Skeletal muscle cell (primary cell): ENCODE results near the gene SBNO2.
"Not testable (repeated sequence)": the region's sequence is repeated elsewhere in the genome, so short reads cannot be mapped to it uniquely, and the experiment has no call there.

Experiments
- DNase-seq: peaks from one replicate; pipeline ENCODE4 v3.0.0-alpha.2; 2010; ENCODE audit warnings: low read depth
- H3K4me3 ChIP-seq: 2 replicates; pipeline ENCODE4 v1.5.1; 2011; ENCODE audit warnings: low read depth, mild to moderate bottlenecking, control low read depth, low read length, moderate library complexity

The SBNO2 gene

DNA sequence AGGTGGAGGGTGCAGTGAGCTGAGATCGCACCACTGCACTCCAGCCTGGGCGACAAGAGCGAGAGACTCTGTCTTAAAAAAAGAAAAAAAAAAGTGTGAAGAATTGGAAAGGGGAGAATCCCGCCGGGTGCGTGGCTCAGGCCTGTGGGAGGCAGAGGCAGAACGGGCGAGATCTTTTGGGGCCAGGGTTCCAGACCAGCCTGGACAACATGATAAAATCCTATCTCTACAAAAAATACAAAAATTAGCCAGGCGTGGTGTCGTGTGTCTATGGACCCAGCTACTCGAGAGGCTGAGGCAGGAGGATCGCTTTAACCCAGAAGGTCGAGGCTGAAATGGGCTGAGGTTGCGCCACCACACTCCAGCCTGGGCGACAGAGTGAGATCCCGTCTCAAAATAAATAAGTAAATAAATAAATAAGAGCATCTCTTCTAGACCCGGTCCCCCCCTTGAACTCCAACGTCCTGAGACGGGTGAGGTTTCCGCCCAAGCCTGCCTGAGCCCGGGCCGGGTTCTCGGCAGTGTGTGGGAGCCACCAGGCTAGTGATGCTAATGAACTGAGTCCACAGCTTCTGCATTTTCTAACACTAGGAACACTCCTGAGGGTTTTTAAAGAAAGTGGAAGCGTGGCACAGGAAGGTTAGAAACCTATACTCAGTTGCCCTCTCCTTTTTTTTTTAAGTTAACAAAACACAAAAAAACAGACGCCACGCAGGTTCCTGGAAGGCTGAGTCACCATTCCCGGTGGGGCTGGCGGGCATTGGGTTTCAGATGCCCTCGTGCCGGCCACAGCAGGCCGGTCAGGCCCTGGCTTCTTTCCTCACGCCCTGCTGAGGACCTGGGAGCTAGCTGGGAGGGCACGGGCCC, 48.2 kb downstream of the SBNO2 start:
- DNase-seq = no peak
- H3K4me3 ChIP-seq = no peak overlapping the region

GRCh38 chr19:1123885-1124677, 50.0 kb downstream of the SBNO2 start:
- no peak for DNase-seq
- H3K4me3 ChIP-seq = no peak overlapping the region

DNA sequence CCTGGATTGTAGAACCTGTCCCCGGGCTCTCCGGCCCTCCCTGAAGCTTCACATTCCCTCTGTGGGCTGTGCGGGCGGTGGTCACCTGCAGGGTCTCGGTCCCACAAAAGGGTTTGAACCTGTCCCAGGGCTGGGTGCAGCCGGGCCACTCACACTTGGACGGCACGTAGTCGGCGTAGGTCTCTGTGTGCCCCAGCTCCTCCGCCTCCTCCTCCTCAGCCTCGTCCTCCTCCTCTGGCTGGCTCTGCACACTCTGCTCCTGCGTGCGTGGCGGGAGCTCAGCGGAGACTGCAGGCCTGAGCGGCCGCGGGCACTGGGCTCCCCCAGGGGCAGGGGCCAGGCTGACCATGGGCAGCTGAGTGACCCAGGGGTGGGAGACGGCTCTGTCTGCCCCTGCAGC, 50.7 kb downstream of the SBNO2 start:
- H3K4me3 ChIP-seq = no peak overlapping the region
- DNase-seq = no peak

- no peak for DNase-seq
Observed at GRCh38 chr19:1122972-1123363, 51.1 kb downstream of the SBNO2 start.

GRCh38 chr19:1122021-1122971, 51.8 kb downstream of the SBNO2 start:
- no peak for DNase-seq
- H3K4me3 ChIP-seq = no peak overlapping the region

More at GRCh38 chr19:1122972-1123363, 51.1 kb downstream of the SBNO2 start:
- no peak overlapping the region for H3K4me3 ChIP-seq

GRCh38 chr19:1121395-1121794, 52.7 kb downstream of the SBNO2 start:
- DNase-seq = no peak
- no peak overlapping the region for H3K4me3 ChIP-seq

DNA sequence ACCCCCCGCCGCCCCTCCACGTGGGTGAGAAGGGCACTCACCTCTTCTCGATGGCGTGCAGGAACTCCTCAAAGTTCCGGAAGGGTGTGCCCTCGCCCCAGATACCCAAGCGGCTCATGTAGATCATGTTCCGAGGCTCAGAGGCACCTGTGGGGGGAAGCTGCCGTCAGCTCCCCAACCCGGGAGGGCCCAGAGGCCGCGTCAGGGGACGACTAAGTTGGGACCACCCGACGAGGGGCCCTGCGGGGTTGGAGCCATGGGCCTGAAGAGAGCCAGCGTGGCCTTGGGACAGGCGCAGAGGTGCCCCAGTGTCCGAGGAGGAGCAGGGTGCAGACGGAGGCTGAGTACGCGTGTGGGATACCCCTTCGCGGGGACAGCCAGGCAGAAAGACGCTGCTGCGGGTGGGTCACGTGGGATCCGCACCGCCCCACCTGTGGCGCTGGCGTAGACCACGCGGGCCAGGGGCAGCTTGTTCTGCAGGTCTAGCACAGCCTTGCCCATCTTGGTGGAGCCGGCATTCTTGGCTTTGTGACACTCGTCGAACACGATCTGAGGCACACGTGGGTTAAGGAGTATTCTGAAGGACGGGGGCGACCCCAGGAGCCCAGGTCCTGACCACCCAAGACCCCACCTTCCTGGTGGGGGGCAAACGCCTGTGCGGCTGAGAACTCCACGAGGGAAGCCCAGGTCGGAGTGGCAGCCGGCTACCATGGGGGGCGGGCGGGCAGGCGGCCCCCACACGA, 54.4 kb downstream of the SBNO2 start:
- no peak for DNase-seq
- no peak overlapping the region for H3K4me3 ChIP-seq

- H3K4me3 ChIP-seq = no peak overlapping the region
- no peak for DNase-seq
Observed at GRCh38 chr19:1118999-1119398, 55.1 kb downstream of the SBNO2 start.

DNA sequence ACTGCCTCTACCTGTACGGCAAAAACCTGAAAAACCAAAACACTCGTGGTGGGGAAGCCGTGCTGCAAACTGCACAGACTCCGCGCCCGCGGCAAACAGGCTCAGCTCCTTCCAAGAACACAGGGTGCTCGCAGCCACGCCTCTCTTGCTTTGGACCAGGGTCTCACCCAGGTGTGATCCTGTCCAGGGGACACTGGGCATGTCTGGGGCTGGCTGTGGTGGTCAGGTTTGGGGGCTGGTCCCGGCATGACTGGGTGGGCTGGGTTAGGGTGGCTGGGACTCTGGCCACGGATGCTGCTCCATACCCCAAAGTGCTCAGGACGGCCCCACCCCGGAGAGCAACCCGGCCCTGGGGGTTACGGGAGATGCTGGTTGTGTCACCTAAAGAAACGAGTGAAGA, 56.4 kb downstream of the SBNO2 start:
- DNase-seq = no peak
- H3K4me3 ChIP-seq = no peak overlapping the region

GRCh38 chr19:1116726-1117581, 57.1 kb downstream of the SBNO2 start:
- H3K4me3 ChIP-seq = no peak overlapping the region
- DNase-seq = no peak

- DNase-seq = no peak
- no peak overlapping the region for H3K4me3 ChIP-seq
Observed at GRCh38 chr19:1115646-1116420, 58.2 kb downstream of the SBNO2 start.

DNA sequence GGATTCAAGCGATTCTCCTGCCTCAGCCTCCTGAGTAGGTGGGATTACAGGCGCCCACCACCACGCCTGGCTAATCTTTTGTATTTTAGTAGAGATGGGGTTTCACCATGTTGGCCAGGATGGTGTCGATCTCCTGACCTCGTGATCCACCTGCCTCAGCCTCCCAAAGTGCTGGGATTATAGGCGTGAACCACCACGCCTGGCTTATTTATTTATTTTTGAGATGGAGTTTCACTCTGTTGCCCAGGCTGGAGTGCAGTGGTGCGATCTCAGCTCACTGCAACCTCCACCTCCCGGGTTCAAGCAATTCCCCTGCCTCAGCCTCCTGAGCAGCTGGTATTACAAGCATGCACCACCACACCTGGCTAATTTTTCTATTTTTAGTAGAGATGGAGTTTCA, 59.3 kb downstream of the SBNO2 start:
- DNase-seq, H3K4me3 ChIP-seq: not testable (repeated sequence)

GRCh38 chr19:1113986-1114483, 60.0 kb downstream of the SBNO2 start:
- H3K4me3 ChIP-seq = no peak overlapping the region
- DNase-seq = no peak

DNA sequence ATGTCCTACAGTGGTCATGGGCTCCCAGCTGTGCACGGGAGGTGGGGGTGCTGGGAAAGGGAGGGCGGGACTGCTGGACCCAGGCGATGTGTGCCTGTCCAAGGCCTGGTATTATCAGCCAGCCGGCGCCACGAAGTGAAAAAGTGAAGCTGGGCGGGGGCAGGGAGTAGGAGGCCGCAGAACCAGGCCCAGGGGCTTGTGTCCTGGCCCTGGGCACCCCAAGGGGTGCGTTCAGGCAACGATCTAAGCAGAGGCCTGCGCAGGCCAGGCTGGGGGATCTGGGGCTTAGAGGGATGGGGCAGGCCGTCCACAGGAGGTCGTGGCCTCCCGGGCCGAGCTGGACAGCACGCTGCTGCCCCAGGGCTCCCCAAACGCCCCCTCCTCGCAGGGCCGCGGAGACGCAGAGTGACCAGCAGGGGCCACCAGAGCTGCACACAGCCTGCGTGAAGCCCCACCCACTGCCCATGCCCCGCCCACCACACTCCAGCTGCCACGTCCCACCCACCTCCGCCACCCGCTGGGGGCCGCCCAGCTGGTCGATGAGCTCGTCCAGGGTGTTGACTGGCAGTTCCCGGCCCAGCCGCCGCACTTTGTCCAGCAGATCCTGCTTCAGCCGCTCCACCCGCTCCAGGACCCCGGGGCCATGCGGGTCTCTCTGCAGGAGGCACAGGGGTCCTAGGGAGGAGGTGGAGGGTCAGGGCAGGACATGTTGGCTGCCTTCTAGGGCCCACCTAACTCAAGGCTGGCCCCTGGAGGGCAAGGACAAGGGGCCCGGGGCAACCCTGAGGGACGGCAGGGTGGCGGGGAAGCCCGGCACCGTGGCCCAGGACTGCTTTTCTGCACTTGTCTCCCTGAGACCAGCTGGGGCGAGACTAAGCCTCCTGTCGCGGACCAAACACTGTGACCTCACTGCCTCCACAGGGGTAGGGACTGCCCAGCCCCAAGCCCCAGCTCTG, 60.8 kb downstream of the SBNO2 start:
- H3K4me3 ChIP-seq = no peak overlapping the region
- DNase-seq = peak; percentile 83

DNA sequence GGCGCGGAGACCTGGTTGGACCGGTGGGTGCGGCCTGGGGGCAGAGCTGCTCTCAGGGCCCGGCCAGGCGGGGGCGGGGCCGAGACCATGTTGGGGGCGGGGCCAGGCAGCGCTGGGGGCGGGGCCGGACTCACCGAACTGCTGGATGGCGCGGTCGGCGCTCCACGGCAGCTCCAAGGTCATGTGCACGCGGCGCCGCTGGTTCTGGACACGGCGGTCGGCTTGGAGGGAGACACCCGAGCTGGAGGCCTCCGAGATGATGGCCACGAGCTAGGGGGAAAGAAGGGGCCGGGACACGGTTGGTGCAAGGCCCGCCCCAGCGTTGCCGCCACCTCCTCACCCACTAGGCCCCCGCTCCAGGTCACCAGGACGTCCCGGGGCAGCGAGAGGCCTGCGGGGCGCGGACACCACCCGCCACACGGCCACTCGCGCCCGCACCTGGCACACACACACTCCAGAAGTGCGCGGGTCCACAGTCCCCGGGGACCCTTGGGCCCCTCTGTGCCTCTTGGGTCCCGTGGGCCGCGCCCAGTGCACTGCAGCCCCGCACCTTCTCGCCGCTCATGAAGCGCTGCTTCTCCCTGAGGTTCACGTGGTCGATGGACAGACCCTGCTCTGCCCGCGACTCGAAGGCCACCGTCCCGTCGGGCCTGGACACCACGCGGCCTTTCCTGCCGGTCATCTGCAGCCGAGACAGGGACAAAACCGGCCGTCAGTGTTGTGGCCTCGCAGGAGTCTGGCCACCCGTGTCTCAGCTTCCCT, 61.6 kb downstream of the SBNO2 start:
- no peak for DNase-seq
- no peak overlapping the region for H3K4me3 ChIP-seq
